DOHH2 (cell line): ENCODE results near the gene ERI3.

Experiments used
- EZH2phosphoT487 ChIP-seq: fragments of 200-600 bp; sonication (generic); IDR thresholded peaks from 2 replicates; pipeline ENCODE4 v1.6.1; 2017; ENCODE audit warnings: borderline replicate concordance, mild to moderate bottlenecking, antibody characterized with exemption, low read length, moderate library complexity, mixed read lengths
- TF ChIP-seq, protein P1 (sequence below): fragments of 200-600 bp; sonication (generic); IDR thresholded peaks from one replicate; pipeline ENCODE4 v1.5.1; 2014; ENCODE audit warnings: antibody characterized with exemption, mild to moderate bottlenecking, low read depth, low read length; ENCODE audit not compliant: poor library complexity, severe bottlenecking

DNA sequence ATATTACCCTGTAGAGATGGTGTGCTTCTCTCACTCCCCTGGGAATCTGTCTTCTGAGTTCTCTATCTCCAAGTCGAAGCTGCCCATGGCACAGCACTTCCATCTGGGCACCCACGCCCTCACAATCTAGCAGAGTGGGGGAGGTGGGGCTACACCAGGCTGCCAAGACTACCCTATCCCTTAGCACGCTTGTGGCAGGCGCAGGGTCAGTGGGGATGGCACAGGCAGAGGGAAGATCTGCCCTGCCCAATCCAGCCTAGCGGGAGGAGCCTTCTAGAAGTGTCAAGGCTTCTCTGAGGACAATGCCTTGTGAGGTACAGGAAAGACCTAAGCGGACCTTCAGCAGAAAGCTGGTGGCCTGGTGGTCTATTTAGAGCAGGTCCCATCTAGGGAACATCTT is 92.6 kb downstream of the ERI3 start:
- no peak for TF ChIP-seq EZH2phosphoT487
- TF ChIP-seq, protein P1, sequence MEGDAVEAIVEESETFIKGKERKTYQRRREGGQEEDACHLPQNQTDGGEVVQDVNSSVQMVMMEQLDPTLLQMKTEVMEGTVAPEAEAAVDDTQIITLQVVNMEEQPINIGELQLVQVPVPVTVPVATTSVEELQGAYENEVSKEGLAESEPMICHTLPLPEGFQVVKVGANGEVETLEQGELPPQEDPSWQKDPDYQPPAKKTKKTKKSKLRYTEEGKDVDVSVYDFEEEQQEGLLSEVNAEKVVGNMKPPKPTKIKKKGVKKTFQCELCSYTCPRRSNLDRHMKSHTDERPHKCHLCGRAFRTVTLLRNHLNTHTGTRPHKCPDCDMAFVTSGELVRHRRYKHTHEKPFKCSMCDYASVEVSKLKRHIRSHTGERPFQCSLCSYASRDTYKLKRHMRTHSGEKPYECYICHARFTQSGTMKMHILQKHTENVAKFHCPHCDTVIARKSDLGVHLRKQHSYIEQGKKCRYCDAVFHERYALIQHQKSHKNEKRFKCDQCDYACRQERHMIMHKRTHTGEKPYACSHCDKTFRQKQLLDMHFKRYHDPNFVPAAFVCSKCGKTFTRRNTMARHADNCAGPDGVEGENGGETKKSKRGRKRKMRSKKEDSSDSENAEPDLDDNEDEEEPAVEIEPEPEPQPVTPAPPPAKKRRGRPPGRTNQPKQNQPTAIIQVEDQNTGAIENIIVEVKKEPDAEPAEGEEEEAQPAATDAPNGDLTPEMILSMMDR = no peak
